DMS53 treated with DMSO at 0.1 percent for 48 hours (cell line): ENCODE results near the gene EGR4.
"Not testable (repeated sequence)": the region's sequence is repeated elsewhere in the genome, so short reads cannot be mapped to it uniquely, and the experiment has no call there.

Experiments used
- DNase-seq: peaks from one replicate; lab custom pipeline; 2025; ENCODE audit not compliant: unreplicated experiment; lab: John Stamatoyannopoulos, UW

The EGR4 gene

DNA sequence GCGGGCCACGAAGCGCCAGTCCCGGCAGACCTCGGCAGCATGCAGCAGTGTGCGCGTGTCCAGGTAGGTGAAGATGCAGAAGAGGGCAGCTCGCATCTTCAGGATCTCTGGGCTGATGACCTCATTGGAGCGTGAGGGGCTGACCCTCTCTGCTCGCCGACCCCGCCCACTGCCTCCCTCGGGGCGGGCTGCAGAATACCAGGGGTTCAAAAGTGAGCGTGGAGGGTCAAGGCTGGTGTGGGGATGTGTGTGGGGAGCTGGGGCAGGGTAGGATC lies 29.1 kb downstream of the EGR4 start:
- no peak for DNase-seq

DNA sequence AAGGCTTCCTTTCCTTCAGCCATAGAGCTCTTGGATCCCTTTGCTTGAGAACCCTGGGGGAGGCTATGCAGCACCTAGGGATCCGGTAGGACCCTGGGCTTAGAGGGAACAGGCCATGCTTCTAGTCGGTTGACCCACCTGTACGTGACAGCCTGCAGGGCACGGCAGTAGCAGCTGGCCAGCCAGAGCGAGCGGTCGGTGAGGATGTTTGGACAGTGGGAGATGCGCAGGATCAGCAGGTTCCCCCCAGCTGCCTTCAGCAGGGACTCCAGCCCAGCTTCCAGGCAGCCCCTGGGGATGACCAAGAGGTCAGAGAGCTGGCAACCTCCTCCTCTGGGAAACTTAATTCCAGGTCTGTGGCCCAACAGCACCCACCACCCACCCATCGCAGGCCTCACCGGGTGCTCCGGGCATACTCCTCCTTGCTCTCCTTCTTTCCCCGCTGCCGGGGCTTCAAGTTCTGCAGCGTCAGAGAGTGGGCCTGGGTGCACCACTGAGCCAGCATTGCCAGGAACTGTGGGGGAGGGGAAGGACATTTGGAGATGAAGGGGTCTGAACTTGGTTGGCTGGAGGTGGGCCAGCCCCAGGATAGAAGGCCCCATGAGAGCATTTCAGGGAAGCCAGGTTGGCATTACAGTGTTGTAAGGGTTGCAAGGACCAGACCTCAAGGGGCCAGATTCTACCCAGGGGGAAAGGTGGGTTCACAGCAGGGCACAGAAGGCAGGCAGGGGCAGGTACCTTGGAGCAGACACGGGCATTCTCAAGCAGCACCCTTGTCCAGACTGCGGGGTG lies 29.6 kb downstream of the EGR4 start:
- no peak for DNase-seq

DNA sequence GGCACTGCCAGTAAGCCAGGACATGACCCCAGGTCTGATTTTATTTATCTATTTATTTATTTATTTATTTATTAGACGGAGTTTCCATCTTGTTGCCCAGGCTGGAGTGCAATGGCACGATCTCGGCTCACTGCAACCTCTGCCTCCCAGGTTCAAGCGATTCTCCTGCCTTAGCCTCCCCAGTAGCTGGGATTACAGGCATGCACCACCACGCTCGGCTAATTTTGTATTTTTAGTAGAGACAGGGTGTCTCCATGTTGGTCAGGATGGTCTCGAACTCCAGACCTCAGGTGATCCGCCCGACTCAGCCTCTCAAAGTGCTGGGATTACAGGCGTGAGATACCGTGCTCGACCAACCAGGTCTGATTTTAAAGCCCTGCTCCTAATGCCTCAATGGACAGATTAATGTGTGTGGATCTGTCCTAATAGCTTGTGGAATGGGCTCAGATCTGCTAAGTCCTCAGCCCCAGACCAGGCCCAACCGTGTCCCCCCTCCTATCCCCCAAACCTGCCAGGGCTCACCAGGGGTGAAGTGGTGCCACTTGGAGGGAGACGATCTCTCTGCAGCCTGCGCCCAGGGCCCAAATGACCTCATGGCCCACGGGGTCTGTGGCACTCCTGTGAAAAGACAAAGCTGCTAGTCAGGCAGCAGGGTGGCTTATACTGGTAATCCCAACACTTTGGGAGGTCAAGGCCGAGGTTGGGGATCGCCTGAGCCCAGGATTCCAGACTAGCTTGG lies 30.5 kb downstream of the EGR4 start:
- DNase-seq, result not testable (repeated sequence)

DNA sequence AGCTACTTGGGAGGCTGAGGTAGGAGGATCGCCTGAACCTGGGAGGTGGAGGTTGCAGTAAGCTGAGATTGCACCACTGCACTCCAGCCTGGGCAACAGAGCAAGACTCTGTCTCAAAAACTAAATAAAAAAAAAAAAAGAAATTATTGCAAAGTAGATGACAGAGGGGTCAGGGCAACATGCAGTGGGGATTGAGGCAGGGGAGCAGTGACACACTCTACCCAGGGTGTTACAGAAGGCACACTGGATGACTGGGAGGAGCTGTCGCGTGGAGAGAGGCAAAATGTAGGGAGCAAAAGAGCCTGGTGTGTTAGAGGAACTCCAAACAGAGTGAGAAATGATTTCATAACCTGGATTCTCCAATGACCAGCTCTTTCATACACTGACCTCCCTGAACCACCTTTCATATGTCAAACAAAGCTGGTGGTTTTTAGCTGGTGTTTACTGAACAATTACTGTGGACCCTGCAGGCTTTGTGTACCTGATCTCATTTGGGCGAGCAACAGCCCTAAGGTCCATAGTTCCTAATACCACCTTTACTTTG lies 31.2 kb downstream of the EGR4 start:
- DNase-seq, result no peak

DNA sequence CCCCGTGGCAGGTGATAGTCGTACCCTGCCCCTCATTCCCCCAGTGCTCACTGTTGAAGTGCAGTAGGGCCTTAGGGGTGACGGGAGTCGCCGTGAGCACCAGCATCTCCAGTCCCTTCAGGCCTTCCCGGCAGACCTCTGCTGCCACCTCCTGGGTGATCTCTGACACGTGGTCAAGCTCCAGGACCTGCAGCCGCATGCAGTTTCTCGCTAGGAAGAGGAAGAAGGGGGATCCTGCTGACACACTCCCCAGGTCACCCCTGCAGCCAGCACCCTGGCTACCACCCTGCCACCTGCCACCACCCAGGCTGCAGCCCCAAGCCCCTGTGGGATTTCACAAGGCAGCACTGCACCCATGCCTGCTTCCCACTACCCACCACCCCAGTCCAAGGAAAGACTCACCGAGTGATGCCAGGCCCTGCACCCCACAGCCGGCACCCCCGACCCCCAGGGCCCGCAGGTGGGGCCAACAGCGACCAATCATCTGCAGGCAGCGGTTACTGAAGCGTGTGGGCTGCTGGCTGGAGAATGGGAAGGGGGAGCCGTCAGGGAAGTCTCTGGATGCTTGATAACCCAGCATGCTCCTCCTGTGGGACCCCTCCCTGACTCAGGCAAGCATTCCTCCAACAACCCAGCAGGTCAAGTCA lies 32.9 kb downstream of the EGR4 start:
- no peak for DNase-seq

DNA sequence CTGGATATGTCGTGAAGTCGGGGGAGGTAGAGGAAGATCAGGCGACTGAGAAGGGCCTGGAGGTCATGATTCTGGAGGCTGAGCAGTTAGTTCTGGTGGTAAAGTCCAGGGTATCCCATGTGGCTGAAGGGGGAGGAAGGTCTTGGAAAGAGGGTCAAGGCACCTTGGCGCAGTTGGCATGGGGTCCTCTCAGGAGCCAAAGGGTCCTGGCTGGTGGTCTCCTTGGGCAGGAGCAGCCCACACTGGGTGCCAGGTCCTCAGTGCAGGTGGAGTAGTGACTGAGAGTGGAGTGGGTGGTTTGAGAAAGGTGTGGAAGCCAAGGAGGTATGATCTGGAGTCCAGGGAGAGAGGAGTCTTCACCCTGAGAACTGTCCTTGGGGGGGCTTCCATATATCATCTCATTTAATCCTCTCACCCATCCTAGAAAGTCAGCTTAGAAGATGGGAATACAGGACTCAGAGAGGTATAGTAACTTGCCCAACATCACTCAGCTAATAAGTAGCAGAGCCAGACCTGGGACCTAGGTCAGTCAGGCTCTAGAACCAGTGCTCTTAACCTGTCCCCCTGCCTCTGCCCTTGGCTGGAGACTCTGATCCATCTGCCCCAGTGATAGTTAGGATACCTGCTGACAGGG lies 33.5 kb downstream of the EGR4 start:
- no peak for DNase-seq

DNA sequence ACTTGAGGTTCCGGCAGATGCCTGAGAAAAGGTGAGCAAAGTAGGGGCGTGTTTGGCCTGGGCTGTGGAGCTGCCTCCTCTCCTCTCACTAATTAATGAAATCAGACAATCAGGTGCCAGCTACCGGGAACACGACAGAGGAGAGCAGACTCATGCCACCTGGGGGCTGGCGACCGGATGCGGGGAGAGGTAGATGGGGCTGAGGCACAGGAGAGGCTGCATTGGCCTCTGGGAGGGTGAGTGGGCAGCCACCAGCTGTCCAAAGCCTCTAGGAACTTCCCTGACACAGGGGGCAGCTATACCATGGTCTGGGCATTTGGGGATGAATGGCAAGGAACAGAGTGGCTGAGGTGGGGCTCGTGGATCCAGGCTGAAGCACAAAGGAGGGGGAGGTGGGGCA lies 34.1 kb downstream of the EGR4 start:
- DNase-seq, result no peak

DNA sequence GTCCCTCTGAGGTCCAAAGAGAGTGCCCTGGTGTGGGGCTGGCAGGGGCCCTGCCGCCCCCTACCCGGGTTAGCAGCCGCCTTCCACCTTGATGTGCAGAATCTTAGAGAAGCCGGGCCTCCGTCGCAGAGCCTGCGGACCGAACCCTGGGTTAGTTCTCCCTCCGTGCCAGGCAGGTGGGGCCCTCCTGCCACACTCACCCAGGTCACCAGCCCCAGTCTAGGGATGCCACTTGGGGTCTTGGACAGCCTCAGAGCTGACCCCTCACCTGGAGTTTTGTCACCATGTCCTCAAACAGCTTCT lies 34.5 kb downstream of the EGR4 start:
- DNase-seq, result no peak

DNA sequence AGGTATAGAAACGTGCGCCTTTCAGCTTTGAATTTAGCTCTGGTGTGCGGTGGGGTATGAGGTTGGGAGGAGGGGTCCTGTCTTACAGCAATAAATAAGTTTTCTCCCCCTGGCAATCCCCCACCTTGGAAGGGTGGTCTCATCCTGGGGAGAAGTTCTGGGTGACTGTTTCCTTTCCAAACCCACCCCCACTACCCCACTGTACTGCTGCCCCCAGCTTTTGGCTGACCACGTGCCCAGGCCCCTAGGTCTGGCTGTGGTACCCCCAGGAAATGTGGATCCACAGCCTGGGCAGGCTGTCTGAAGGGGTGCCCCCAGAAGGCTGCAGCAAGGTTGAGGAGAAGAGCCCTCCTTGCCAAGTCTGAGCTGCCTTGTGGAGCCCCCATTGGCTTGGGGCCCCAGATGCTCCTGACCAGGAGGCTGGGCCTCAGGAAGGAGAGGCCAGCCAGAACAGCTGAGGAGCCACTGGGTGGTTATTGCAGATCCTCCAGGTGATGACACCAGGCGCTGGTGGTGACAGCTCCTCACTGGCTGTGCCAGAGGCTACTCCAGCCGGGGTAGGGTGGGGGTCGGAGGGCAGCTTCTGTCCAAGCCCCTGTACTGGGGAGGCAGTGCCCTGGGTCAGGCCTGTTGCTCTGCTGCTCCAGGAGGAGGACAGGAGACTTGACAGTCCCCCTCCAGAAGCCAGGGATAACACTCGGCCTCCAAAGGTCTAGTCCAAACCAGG lies 35.0 kb downstream of the EGR4 start:
- DNase-seq, result no peak

DNA sequence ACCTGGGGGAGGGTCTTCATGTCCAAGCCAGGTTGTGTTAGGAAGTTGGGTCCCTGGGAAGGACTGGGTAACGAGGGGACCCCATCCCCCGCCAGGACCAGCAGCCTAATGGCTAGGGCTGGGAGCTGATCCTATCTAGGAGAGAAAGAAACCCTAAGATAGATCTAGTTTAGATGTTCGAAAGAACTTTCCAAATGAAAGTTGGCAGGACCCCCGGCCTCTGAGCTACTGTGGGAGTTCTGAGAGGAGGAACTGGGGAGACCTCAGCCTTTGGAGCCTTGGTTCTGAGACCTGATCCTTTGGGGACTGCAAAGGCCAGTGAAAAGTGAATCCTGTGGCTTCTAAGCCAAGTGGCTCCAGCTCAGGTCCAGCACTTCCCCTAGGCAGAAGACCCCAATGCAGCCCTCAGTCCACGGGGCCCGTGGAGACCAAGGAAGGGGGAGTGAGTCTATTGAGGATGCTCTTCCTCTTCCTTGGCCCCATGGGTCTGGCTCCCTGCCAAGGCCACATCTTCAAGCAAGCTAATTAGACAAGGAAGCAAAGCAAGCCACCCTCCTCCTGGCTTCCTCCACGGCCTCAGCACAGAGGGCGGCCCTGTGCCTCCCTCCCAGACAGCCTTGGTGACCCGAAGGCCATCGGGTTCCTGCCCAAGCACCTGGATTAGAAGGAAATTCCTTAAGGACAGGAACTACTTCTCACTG lies 35.8 kb downstream of the EGR4 start:
- DNase-seq, result no peak

DNA sequence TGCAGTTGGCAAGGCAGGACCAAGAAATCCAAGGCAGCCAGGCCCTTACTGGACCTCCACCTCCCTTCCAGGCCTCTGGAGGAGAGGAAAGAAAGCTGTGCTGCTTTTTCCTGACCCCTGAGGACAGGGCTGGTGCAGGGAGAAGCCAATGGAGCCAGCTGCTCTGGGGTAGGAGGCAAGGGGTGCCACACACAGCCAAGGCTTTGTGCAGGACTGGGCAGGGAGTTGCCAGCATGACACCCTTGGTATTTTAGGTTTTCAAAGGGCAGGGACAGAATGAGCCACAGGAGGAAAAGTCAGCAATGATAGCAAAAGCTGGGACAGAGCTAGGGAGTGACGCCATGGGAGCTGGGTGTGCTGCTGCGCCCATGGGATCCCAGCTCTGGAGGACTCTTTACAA lies 36.3 kb downstream of the EGR4 start:
- DNase-seq, result no peak

DNA sequence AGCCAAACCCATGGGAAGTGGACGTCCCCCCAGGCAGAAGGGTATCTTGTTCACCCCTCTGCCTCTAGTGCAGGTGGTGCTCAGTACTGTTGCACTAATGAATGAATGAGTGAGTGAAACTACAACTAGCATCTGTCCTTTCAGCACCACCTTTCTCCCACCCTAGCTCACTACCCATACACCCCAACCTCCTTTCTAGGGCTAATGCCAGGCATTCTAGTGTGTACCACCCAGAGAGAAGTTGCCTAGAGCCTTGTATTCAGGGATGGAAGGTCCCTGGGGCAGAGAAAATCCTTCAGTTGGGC lies 36.8 kb downstream of the EGR4 start:
- DNase-seq, result no peak

DNA sequence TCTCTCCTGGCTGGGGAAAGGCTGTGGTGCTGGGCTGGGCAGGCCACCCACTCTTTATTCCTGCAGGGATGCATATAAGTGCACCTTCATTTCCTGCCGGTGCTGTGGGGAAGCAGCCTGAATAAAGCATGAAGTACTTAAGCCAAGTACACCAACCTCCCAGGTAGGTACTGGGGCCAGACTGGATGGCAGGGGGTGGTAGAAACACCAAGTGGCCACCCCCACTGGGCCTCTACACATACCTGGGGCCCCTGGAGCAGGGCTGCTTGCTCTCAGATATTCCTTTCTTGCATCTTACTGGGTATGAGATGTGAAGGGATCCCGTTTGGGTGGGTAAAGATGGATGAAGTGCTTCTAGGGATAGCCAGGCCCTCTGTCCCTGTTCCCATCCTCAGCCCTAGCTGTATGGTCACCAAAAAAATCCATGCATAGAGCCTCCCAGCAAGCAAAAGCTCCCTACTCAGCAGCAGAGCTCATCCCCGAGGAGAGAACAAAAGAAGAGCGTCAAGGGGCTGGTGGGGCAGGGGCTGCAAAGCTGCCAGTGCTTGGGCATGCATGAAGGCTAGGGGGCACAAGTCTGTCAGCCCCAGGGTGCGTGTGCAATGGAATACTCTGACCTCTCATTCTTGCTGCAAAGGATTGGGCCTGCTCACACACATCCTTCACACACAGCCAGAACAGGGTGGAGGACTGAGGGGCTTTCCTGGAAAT lies 37.3 kb downstream of the EGR4 start:
- DNase-seq, result no peak

DNA sequence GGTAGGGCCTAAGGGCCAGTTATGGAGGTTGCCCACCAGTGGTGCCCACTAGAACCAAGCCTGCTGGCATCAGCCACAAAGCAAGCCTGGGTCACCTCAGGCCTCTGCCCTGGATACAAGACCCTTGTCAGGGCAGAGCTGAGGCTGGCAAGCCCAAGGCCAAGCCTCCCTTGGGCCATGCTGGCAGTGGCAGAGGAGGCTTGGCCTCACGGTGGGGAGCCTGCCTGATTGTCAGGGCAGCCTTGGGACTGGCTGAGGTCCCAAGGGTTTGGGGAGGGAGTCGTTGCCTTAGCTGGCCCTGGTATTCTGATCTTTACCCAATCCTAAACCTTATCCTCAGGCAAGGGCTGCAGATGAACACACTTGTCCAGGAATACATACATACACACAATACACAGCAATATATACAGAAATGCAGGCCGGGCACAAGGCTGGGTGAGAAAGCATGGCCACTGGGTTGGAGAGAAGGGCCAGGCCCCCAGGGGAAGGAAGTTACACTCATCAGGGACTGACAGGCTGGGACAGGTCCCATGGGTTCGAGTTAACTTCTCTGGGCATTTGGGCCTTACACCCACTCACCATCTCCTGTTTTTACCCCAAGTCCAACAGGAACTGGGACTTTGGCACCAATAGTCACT lies 38.2 kb downstream of the EGR4 start:
- no peak for DNase-seq

DNA sequence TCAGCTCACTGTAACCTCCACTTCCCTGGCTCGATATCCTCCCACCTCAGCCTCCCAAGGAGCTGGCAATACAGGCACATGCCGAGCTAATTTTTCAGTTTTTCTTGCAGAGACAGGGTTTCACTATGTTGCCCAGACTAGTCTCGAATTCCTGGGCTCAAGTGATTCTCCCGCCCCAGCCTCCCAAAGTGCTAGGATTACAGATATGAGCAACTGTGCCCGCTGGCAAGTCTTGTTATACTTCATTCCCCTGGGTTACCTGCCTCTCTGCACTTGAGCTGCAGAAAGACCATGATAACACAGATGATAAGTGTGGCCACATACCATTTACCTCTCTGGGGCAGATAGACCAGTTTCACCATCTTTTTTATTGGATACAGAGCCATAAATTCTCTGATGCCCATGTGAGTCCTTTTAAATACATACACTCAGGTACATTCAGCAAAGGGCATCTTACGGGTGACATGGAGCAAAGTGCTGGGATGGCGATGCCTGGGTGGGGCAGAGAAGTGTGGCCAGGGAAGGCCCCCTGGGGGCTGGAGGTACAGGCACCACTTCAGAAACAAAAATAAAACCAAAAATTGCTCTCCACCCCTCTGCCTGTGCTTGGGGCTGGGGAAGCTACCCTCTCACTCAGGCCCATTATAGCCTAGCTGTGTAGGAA lies 38.9 kb downstream of the EGR4 start:
- DNase-seq, result no peak

DNA sequence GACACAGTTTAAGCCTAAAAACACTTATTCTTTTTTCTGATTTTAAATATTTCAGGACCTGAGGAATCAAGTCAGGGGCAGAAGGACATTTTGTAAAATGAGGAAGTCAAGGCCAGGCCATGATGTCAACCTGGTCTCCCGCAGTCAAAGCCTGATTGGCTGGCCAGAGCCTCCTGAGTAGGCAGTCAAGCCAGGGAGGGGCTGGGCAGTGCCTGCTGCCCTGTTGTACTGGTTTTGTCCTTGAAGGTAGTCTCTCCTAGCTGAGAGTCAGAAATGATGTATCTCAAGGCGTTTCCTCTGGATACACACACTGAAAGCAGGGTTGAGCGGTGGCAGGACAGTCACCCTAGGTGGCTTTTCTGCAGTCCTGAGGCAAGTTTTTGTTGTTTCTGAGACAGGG lies 39.4 kb downstream of the EGR4 start:
- DNase-seq, result no peak

DNA sequence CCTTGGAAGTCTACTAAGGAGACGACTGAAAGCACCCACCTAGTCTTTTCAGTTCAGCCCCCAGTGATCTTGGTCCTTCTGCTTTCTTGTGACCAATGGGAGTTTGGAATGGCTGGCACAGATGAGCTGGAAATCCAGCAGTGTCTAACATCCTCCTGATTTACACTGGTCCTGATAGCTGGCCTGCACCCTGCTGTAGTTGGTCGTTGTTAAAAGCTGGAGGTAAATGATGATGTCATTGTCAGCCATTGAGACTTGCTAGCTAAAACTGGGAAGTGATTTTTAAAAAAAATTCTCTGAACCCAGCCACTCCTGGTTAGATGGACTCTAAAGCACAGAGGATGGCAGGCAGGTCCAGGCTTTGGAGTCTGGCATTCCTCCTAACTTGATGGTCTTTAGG lies 39.9 kb downstream of the EGR4 start:
- no peak for DNase-seq

DNA sequence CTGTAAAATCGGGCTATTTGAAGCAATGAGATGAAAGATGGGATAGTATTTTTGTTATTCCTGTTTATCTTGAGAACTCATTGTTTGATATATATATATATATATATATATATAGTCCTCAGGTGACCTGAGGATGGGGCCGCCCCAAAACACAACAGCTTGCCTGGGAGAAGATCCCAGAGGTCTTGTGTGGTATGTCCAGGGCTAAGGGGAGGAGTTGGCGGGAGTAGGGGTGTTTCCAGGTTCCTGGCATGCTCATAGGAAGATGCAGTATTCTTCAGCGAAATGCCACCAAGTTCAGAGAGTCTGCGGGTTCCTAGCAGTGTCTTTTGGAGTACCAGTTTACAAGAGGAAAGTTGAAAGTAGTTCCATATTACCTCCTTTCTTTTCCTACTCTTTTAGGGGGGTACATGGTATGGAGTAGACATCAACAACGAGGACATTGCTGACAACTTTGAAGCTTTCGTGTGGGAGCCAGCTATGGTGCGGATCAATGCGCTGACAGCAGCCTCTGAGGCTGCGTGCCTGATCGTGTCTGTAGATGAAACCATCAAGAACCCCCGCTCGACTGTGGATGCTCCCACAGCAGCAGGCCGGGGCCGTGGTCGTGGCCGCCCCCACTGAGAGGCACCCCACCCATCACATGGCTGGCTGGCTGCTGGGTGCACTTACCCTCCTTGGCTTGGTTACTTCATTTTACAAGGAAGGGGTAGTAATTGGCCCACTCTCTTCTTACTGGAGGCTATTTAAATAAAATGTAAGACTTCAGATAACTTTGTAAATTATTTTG lies 40.9 kb downstream of the EGR4 start:
- DNase-seq, result no peak
